ENCODE measurements around the gene PRRX2. TPM values are rescaled to one million over a fixed set of nuclear protein-coding genes. Genes with fewer than 3 reads are reported as not detected.
A peak's percentile ranks its signal among the peaks of the same experiment; 100 is the strongest.

PRRX2 gene
- total RNA-seq, 4 donors from 2014 or later, result 3.6 to 7.3 (median 4.0) TPM

DNA sequence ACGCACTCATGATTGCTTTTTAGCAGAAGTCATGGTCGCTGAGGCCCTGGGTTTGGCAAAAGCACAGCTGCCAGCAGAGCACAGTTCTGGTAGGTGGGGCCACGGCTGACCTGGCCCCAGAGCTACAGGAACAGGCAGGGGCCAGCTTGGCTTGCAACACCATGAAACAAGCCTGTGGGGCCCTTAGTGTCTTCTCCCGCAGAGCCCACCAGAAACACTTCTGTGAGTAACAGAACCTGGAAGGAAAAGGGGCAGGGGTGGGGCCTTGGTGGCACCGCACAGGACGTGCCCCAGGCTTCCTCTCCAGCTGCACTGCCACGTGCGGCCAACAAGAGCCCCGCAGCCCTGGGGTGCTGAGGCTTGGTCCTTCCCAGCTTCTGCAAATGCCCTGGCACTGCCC is 28.3 kb upstream of the PRRX2 start:
- ATAC-seq (ENCODE audit: low FRiP score) (no peak), DNase-seq (ENCODE audit: low spot score) (no peak)
- TF ChIP-seq, protein P1, sequence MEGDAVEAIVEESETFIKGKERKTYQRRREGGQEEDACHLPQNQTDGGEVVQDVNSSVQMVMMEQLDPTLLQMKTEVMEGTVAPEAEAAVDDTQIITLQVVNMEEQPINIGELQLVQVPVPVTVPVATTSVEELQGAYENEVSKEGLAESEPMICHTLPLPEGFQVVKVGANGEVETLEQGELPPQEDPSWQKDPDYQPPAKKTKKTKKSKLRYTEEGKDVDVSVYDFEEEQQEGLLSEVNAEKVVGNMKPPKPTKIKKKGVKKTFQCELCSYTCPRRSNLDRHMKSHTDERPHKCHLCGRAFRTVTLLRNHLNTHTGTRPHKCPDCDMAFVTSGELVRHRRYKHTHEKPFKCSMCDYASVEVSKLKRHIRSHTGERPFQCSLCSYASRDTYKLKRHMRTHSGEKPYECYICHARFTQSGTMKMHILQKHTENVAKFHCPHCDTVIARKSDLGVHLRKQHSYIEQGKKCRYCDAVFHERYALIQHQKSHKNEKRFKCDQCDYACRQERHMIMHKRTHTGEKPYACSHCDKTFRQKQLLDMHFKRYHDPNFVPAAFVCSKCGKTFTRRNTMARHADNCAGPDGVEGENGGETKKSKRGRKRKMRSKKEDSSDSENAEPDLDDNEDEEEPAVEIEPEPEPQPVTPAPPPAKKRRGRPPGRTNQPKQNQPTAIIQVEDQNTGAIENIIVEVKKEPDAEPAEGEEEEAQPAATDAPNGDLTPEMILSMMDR (IDR thresholded peaks at IDR 0.05), result no peak

DNA sequence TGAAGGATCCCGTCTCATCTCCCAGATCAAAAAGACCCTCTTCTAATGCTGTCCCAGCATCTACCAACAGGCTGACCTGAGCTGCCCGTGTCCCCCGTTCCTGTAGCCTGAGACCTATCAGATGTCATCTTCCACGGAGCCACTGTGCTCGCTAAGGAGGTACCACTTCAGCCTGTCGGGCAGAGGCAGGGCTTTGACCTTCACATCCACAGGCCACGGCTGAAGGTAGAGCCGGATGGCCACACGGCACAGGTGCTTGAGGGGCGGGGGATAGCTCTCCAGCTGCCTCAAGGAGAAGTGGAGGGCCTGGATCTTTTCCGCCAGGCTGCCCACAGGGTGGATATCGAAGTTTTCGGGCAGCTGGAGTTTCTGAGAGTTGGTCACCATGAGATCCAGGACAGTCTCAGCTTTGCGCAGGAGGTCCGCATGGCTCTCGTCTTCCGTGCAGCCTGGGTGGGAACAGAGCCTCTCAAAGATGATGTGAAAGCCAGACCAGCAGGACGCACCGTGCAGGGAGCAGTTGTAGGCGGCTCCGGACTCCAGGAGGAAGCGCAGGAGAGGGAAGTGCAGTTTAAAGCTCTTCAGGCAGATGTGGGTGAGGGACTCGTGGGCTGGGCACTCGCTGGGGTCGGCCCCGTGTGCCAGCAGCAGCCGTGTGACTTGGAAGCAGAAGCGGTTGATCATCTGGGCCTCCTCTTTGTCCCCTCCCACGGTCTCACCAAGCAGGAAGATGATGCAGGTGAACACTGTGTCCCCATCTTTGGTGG is 27.6 kb upstream of the PRRX2 start:
- ATAC-seq (ENCODE audit: low FRiP score) (no peak), DNase-seq (ENCODE audit: low spot score) (no peak)
- TF ChIP-seq, protein P1 (IDR thresholded peaks at IDR 0.05), result no peak

DNA sequence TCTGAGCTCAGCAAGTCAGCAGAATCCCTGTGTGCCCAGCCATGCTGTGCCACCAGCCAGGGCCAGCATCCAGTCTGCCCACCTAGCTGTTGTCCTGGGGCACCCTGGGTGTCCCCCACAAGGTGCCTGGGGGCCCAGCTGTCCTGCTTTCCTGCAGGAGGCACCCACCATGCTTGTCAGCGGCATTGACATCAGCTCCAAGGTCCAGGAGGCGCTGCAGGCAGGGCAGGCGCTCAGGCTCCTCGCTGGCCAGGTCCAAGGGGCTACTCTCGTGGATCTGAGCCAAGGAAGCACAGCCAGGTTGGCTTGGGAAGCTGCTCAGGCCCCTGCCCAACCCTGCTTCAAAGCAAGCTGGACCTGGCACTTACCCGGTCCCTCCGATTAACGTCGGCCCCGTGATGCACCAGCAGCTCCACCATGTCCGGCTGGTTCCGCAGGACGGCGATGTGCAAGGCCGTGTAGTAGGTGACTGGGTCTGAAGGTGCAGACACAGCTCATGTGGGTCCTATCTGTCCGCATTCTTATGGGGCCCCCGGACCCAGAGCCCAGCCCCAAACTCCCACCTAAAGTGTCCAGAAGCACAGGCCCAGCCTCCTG is 26.3 kb upstream of the PRRX2 start:
- TF ChIP-seq, protein P1 (IDR thresholded peaks at IDR 0.05), result no peak
- DNase-seq (ENCODE audit: low spot score), result no peak
- no peak for ATAC-seq (ENCODE audit: low FRiP score)

DNA sequence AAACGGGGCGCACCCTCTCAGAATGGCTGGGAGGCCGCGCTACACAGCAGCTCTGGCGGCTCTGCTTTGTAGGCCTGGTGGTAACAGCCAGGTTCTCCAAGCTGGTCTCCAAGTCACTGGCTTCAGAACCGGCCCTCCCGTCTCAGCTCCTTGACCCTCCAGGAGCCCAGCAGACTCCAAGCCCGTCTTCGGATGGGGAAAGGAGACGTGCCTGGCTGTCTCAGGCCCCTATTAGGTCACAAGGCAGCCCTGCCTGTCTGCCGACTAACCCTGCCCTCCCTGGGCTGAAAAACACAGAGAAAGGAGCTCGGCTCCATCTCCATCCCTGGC is 25.7 kb upstream of the PRRX2 start:
- DNase-seq (ENCODE audit: low spot score) (no peak), ATAC-seq (ENCODE audit: low FRiP score) (no peak)
- TF ChIP-seq, protein P1 (IDR thresholded peaks at IDR 0.05), result no peak

DNA sequence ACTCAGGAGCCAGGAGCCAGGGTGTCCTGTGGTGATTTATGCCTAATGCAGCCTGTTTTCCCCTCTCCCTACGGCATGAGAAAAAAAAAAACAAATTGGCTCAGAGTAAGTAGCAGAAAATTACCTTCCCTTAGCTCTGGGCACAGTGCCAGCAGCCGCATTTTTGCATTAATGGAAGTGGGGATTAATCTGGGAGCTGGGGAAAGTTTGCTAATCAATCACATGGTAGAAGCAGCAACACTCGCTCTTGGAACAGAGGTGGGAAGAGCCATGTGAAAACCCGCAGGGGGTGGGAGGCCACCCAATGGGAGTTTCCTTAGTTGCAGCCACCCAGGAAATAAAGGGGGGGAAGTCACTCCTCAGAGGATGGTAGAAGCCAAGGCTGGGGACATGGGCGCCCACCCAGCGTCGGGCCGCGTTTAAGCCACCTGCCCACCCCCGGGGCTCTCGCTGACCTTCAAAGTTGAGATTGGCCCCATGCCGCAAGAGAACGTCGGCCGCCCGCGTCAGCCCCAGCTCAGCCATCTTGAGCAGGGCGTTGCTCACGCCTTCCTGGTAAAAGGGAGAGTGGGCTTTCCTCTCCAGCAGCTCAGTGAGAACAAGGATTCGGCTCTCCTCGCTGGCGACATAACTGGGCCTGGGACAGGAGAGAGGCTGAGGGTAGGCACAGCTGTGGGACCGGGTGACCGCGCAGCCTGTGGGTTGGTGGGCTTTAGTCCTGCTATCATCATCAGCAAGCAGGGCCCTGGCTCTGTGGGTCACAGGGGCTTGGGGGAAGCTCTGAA is 25.2 kb upstream of the PRRX2 start:
- DNase-seq (ENCODE audit: low spot score) (peak; percentile 55), ATAC-seq (ENCODE audit: low FRiP score) (no peak)
- TF ChIP-seq, protein P1 (IDR thresholded peaks at IDR 0.05), result no peak

DNA sequence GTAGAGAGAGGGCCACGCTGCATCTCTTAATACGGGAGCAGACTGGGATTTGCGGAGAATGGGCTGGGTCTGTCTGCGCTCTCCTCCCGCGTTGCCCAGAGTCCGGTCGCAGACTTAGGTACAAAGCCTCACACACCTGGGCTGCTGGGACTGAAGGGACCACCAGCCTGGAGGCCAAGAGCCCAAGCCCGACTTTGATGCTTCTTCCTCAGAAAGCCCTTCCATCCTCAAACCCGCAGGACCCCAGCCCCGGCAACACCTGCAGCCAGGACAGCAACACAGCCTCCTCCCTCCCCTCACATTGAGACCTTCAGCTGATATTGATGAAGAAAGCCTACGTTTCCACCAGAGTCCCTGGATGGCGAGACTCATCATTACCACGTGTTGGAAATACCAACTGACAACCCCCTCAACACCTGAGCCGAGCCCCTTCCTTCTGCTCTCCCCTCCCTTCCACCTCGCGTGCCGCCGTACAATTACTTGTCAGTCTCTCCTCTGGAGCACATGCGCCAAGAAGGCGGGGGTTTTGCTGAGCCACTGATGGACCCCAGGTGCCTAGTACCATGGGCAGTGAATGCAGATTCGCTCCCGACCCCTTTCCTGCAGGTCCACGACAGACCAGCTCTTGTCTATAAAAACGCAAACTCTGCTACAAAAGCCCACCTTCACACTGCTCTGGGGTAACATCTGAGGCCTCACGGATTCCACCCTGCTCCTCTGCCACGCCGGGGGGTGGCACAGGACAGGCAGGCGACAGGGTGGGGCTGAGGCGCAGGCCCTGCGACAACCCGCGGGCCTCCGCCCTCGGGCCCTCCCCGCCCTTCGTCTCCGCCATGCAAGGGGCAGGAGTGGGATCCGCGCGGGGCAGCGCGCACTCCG is 24.3 kb upstream of the PRRX2 start:
- TF ChIP-seq, protein P1 (IDR thresholded peaks at IDR 0.05), result no peak
- no peak for DNase-seq (ENCODE audit: low spot score)
- ATAC-seq (ENCODE audit: low FRiP score), result no peak
